HK-2 (cell line): ENCODE measurements around the gene GPR37L1.
"Not testable (repeated sequence)": the region's sequence is repeated elsewhere in the genome, so short reads cannot be mapped to it uniquely, and the experiment has no call there.

ENCODE experiments used
- DNase-seq: peaks from one replicate; pipeline ENCODE4 v3.0.0-alpha.2; 2018; ENCODE audit not compliant: unreplicated experiment

GPR37L1 gene

DNA sequence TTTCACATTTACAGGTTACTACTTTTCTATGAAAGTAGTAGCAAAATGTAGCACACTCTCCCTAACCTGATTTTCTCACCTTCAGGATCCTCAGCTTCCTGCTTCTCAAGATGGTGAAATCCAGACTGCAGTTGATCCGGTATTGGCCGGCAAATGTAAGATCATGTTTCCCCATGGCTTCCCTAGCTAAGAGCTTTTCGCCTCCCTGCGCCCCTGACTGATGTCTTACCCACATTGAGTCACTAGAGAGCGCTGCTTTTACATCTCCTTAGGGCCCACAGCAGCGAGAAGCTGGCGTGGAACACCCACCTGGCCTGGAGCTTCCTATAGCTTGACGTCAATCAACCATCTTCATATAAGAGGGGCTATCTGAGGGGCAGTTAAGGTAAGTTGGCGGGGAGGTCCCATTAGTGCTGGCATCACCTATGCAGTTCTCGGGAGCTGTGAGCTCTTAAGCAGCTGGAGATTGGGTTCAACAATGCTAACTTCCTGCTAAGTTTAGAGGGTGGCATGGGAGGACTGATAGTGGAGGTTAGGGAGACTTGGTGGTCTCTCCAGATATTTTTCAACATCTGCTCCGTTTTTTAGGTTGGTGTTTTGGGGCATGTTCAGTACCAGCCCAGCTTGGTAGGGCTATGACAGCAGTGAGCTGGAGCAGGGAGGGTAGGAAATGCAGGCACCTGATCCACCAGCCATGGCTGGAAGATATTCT lies 32.2 kb downstream of the GPR37L1 start:
- no peak for DNase-seq

DNA sequence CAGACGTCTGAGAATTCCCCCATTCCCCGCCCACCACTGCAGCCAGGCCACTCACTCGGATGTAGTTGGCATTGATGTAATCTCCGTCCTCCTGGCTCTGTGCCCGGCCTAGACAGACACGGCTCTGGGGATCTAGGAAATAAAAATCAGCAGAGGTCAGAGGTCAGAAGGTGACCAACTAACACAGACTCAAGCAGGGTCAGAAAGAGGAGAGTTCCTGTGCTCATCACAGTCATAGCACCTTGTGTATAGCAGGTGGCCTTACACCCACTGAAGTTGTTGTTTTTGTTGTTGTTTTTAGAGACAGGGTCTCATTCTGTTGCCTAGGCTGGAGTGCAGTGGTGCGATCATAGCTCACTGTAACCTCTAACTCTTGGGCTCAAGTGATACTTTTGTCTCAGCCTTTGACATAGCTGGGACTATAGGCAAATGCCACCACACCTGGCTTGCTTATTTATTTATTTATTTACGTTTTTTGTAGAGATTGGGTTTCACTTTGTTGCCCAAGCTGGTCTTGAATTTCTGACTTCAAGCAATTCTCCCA lies 32.8 kb downstream of the GPR37L1 start:
- peak; percentile 68 for DNase-seq

GRCh38 chr1:202156590-202156989 lies 33.9 kb downstream of the GPR37L1 start:
- DNase-seq = no peak

- no peak for DNase-seq
Measured at GRCh38 chr1:202157945-202158344, 35.2 kb downstream of the GPR37L1 start.

DNA sequence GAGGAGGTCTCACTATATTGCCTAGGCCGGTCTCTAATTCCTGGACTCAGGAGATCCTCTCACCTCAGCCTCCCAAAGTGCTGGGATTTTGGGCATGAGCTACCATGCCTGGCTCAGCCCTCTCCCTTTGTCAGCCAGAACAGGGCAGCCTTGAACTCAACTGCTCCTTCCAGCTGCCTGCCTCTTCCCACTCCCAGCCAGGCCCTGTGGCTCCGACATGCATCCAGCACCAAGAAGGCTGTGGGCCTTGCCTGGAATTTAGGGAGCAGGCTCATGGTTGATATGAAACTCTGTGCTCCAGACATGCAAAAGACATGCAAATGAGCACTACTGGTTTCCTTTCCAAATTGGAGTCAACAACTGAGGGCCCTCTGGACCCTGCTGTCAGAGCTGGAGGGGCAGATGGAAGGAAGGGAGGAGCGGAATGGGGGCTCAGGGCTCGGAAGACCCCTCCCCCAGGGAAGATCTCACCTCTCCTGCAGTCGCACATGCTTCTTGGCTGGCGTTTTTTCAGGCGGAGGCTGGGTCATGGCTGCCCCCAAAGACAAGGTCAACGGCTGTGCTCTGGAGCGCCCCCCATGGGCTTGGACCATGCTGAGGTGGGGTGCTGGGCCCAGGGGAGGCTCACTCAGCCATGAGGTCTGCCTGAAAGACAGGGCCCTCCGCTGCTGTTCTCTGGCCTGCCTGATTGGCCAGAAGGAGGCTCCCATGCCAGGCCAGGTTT lies 36.3 kb downstream of the GPR37L1 start:
- no peak for DNase-seq

GRCh38 chr1:202159534-202160371 lies 37.0 kb downstream of the GPR37L1 start:
- DNase-seq = no peak

- DNase-seq = no peak
Measured at GRCh38 chr1:202160377-202160940, 37.7 kb downstream of the GPR37L1 start, which contains the start of gene PTPN7. Gene PTPN7, minus strand, starts transcription at chr1:202160602. Its CDS starts 1,200 bp downstream, at chr1:202159402.

- DNase-seq = no peak
Measured at GRCh38 chr1:202161151-202162046, 38.7 kb downstream of the GPR37L1 start.

DNA sequence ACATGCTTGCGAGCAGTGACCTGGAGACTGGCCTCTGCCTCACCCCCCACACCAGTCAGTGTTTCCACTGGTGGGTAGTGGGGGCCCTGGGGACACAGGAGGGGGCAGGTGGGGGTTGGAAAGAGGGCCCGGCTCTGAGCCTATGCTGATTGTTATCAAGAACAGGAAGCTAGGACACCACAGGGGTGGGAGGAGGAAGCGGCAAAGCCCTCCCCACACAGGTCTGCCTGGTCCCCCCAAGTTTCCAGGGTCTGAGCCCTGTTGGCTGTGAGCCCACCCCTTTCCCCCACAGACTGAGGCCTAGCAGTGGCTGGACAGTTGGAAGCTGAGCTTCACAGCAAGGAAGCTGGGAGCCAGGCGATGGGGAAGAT lies 39.3 kb downstream of the GPR37L1 start:
- DNase-seq = no peak

DNA sequence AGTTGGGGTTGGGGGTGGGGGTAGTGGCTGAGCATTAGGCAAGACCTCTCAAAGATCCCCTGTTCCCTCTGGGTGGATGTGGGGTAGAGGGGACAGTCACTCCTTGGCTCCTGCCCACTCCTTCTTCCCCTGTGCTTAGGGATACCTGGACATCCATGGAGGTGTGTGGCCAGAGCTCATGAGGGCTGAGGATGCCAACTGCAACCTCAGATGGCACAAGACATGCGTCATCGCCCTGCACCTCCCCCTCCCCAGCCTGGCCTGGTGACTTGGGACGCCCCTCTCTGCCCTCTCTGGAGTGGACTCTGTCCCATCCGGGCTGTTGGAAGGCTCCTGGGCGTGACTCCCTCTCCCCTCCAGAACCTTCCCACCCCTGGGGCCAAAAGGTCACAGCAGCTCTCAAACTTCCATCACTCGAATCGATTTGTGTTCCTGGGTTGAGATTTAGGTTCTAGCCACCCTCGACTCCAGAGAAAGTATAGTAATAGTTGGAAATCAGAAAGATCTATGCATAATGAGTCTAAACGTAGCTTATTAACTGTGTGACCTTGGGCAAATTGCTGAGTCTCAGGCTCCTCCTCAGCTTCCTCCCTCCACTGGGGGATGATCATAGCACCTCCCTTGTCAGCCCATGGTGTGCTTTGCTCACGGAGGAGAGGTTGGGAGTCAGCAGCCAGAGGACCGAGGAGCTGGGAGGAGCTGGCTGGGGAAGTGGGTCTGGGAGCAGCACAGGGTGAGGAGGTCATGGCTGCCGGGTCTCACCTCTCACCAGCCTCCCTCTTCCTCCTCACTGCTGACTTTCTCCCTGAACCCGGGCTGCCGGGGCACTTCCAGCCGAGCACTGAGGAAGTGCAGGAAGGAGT lies 39.9 kb downstream of the GPR37L1 start:
- DNase-seq = no peak

- DNase-seq = no peak
Measured at GRCh38 chr1:202163281-202164270, 40.9 kb downstream of the GPR37L1 start.

DNA sequence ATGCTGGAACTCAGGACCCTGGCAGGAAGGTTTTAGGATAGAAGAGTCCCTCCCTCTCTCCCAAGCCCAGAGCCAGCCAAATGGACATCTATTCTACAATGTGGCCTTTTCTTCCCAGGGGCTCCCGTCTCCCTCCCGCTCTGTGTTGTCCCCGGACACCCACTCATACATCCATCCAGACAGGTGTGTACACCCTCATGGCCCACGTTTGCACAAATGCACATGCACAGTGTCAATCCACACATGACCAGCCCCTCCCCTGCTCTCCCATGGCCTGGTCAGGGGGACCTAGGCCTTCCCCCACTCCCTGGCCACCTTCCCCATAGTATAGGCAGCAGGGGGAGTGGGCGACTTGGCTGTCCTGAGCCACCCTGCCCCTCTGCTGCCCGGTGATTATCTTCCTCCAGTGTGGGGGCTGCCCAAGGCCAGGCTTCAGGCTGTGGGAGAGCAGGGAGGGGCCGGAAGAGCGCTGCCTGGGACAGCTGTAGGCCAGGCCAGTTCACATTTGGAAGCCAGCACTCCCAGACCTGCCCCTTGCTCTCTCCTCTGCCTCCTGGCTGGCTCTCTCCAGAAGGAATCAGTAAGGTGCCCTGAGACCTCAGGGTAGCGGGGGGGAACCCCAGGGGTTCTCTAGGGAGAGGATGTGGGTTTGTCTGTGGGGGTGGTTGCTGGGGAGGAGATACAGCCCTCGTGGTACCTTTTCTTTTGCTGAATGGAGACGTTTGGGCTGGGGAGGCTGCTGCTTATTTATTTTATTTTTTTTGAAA lies 41.7 kb downstream of the GPR37L1 start:
- no peak for DNase-seq

DNA sequence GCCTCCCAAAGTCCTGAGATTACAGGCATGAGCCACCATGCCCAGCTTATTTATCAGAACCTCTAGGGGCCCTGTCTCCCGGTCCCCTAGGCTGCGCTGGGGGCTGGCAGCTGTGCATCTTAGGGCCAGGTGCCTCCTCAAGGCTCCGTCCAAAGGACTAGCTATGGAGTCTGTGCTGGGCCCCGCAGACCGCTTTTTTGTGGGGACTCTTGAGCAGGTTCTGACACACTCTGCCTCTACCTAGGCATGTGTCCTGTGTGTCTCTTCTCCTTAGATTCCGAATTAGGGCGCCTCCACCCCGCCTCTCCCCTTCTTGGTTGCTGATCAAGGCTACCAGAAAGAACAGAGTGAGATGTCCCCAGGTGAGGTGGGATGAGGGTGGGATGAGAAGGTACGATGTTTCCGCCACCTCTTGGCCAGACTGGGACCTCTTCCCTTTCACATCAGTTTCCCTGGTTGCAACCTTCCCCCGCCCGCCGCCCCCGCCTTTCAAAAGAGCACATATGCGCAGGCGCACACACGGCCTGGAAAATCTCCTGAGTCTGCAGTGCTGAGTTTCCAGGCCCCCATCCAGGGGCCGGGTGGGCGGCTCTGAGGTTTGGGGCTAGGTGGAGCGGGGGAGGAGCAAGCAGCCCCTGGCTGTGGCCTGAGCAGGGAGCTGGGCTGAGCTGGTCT lies 42.7 kb downstream of the GPR37L1 start:
- DNase-seq = no peak

GRCh38 chr1:202165942-202166843 lies 43.5 kb downstream of the GPR37L1 start:
- no peak for DNase-seq

DNA sequence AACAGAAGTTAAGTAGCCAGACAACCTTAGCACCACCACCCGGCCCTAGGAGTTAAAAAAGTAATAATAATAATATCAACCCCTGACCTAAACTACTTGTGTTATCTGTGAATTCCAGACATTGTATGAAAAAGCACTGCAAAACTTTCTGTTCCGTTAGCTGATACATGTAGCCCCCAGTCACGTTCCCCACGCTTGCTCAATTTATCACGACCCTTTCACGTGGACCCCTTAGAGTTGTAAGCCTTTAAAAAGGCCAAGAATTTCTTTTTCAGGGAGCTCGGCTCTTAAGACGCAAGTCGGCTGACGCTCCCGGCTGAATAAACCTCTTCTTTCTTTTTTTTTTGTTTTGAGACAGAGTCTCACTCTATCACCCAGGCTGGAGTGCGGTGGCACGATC lies 44.3 kb downstream of the GPR37L1 start:
- not testable (repeated sequence) for DNase-seq
